Measurements from ENCODE around the gene COX7B2.

COX7B2 gene

DNA sequence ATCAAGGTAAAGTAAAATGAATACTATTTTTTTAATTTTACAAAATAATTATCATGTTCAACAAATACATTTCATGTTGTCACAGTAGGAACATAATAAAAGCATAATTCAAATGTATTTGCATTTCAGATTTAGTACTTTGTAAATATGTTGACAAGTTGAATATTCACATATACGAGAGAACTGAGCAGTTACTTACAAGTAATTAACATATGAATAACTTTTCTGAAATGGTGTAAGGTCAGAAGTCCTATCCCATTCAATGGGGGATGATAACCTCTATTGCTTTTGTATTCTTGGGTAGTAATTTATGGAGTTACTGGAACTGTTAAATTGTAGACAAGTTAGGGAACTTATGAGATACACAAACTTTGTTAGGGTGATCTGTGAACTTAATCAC is 191.1 kb downstream of the COX7B2 start:
- no peak for DNase-seq (ENCODE audit: low read depth in 2 of 2)

DNA sequence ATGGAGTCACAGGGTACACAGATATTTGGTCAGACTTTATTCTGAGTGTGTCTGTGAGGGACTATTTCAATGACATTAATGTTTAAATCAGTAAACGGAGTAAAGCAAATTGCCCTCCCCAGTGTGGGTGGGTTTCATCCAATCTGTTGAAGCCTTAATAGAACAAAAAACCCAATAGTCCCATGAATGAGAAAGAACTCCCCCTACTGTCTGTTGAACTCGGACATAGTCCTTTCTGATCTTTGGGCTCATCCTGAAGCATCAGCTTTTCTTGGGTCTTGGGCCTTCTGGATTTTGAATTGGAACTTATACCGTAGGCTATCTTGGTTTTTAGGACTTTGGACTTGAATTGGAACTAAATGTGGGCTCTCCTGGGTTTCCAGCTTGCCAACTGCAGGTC is 193.6 kb downstream of the COX7B2 start:
- no peak for DNase-seq (ENCODE audit: low read depth in 2 of 2)

DNA sequence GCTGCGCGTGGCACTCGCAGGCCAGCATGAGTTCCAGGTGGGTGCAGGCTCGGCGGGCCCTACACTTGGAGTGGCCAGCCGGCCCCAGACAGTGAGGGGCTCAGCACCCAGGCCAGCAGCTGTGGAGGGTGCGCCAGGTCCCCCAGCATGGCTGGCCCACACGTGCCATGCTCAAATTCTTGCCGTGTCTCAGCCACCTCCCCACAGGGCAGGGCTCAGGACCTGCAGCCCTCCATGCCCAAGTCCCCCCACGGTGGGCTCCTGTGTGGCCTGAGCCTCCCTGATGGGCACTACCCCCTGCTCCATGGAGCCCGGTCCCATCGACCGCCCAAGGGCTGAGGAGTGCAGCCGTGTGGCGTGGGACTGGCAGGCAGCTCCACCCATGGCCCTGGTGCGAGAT is 210.2 kb downstream of the COX7B2 start:
- DNase-seq (ENCODE audit: low read depth in 2 of 2) = no peak
